ENCODE measurements around the gene RBBP4.
"Not testable (repeated sequence)": the region's sequence is repeated elsewhere in the genome, so short reads cannot be mapped to it uniquely, and the experiment has no call there.

RBBP4 gene

GRCh38 chr1:32635508-32636277 lies 15.3 kb upstream of the RBBP4 start:
- H3K79me2 ChIP-seq (ENCODE audit: insufficient read depth, low read length), result peaks cover 59% of the 10 kb centered on the region

DNA sequence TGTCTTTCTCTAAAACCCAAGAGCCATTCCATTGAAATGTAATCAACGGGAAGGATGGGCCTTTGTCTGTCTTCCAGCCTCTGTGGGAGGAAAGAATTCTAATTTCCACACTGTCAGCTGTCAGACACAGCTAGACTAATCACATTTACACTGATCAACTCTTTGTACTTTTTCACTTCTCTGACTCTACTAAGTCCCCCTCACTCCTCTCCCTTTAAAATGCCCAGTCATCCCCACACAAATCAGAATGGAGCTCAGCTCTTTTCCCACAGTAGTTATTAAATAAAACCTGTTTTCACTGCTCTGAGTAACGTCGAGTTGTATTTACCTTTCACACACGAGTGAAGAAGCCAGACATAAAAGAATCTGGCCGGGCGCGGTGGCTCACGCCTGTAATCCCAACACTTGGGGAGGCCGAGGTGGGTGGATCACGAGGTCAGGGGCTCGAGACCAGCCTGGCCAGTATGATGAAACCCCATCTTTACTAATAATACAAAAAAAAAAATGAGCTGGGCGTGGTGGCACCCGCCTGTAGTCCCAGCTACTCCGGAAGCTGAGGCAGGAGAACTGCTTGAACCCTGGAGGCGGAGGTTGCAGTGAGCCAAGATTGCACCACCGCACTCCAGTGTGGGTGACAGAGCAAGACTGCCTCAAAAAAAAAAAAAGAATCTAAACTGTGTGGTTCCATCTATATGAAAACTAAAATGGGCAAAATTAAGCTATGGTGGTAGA lies 13.9 kb upstream of the RBBP4 start:
- Histone ChIP-seq H2AFZ (ENCODE audit: low read depth, low read length) (no peak overlapping the region), H3K36me3 (ENCODE audit: insufficient read depth, low read length) (peaks cover 25% of the 10 kb centered on the region), H4K20me1 (ENCODE audit: insufficient read depth, low read length) (peaks cover 9% of the 10 kb centered on the region; the same call in 1 of the 2 replicates), H3K9me3 (ENCODE audit: insufficient read depth, low read length, severe bottlenecking) (no peaks in the 10 kb centered on the region), H3K27ac (ENCODE audit: low read length) (no peak overlapping the region), H3K4me3 (ENCODE audit: low read depth in 1 of 2, low read length in 2 of 2) (no peak overlapping the region), H3K27me3 (ENCODE audit: insufficient read depth, low read length, poor library complexity) (no peaks in the 10 kb centered on the region), H3K9ac (ENCODE audit: low read depth, low read length) (no peak overlapping the region), H3K4me1 (ENCODE audit: insufficient read depth, low read length) (no peaks in the 10 kb centered on the region), H3K79me2 (ENCODE audit: insufficient read depth, low read length) (peaks cover 68% of the 10 kb centered on the region), H3K4me2 (ENCODE audit: insufficient read depth, low read length) (no peak overlapping the region)
- ATAC-seq (ENCODE audit: insufficient read depth, low read depth), result no peak
- no peak for DNase-seq
- TF ChIP-seq, protein P1, sequence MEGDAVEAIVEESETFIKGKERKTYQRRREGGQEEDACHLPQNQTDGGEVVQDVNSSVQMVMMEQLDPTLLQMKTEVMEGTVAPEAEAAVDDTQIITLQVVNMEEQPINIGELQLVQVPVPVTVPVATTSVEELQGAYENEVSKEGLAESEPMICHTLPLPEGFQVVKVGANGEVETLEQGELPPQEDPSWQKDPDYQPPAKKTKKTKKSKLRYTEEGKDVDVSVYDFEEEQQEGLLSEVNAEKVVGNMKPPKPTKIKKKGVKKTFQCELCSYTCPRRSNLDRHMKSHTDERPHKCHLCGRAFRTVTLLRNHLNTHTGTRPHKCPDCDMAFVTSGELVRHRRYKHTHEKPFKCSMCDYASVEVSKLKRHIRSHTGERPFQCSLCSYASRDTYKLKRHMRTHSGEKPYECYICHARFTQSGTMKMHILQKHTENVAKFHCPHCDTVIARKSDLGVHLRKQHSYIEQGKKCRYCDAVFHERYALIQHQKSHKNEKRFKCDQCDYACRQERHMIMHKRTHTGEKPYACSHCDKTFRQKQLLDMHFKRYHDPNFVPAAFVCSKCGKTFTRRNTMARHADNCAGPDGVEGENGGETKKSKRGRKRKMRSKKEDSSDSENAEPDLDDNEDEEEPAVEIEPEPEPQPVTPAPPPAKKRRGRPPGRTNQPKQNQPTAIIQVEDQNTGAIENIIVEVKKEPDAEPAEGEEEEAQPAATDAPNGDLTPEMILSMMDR (IDR thresholded peaks at IDR 0.05; ENCODE audit: borderline replicate concordance, extremely low read depth, low read length, poor library complexity, severe bottlenecking), result no peak
- no peak for TF ChIP-seq EZH2 (IDR thresholded peaks at IDR 0.05; ENCODE audit: borderline replicate concordance, low read depth, low read length, severe bottlenecking)

More at GRCh38 chr1:32635508-32636277, 15.3 kb upstream of the RBBP4 start:
- TF ChIP-seq, protein P1 (IDR thresholded peaks at IDR 0.05; ENCODE audit: borderline replicate concordance, extremely low read depth, low read length, poor library complexity, severe bottlenecking), result no peak
- TF ChIP-seq EZH2 (IDR thresholded peaks at IDR 0.05; ENCODE audit: borderline replicate concordance, low read depth, low read length, severe bottlenecking), result no peak
- Histone ChIP-seq H3K36me3 (ENCODE audit: insufficient read depth, low read length) (peaks cover 30% of the 10 kb centered on the region), H2AFZ (ENCODE audit: low read depth, low read length) (no peak overlapping the region), H3K9me3 (ENCODE audit: insufficient read depth, low read length, severe bottlenecking) (no peaks in the 10 kb centered on the region), H3K27me3 (ENCODE audit: insufficient read depth, low read length, poor library complexity) (no peaks in the 10 kb centered on the region), H3K27ac (ENCODE audit: low read length) (no peak overlapping the region), H3K4me3 (ENCODE audit: low read depth in 1 of 2, low read length in 2 of 2) (no peak overlapping the region), H3K4me2 (ENCODE audit: insufficient read depth, low read length) (no peak overlapping the region), H4K20me1 (ENCODE audit: insufficient read depth, low read length) (peaks cover 9% of the 10 kb centered on the region; the same call in 1 of the 2 replicates), H3K4me1 (ENCODE audit: insufficient read depth, low read length) (no peaks in the 10 kb centered on the region), H3K9ac (ENCODE audit: low read depth, low read length) (no peak overlapping the region)
- ATAC-seq (ENCODE audit: insufficient read depth, low read depth), result no peak
- DNase-seq, result no peak

- DNase-seq, result no peak
Measured at GRCh38 chr1:32639489-32640075, 11.4 kb upstream of the RBBP4 start.

GRCh38 chr1:32642292-32642827 lies 8.6 kb upstream of the RBBP4 start:
- H3K9ac ChIP-seq (ENCODE audit: low read depth, low read length); DNase-seq; H3K4me1 ChIP-seq (ENCODE audit: insufficient read depth, low read length); H3K4me2 ChIP-seq (ENCODE audit: insufficient read depth, low read length); H2AFZ ChIP-seq (ENCODE audit: low read depth, low read length); ATAC-seq (ENCODE audit: insufficient read depth, low read depth); H3K27me3 ChIP-seq (ENCODE audit: insufficient read depth, low read length, poor library complexity); H3K4me3 ChIP-seq (ENCODE audit: low read depth in 1 of 2, low read length in 2 of 2); H3K27ac ChIP-seq (ENCODE audit: low read length); H3K9me3 ChIP-seq (ENCODE audit: insufficient read depth, low read length, severe bottlenecking): not testable (repeated sequence)
- Histone ChIP-seq H3K79me2 (ENCODE audit: insufficient read depth, low read length) (peaks cover 86% of the 10 kb centered on the region), H4K20me1 (ENCODE audit: insufficient read depth, low read length) (peaks cover 11% of the 10 kb centered on the region; the same call in 1 of the 2 replicates), H3K36me3 (ENCODE audit: insufficient read depth, low read length) (peaks cover 16% of the 10 kb centered on the region)

More at GRCh38 chr1:32639489-32640075, 11.4 kb upstream of the RBBP4 start:
- H3K27ac ChIP-seq (ENCODE audit: low read length), result no peak overlapping the region
- TF ChIP-seq EZH2 (IDR thresholded peaks at IDR 0.05; ENCODE audit: borderline replicate concordance, low read depth, low read length, severe bottlenecking), result no peak
- TF ChIP-seq, protein P1 (IDR thresholded peaks at IDR 0.05; ENCODE audit: borderline replicate concordance, extremely low read depth, low read length, poor library complexity, severe bottlenecking), result no peak
- no peaks in the 10 kb centered on the region for H3K4me1 ChIP-seq (ENCODE audit: insufficient read depth, low read length)
- H3K79me2 ChIP-seq (ENCODE audit: insufficient read depth, low read length), result peaks cover 81% of the 10 kb centered on the region
- H3K4me2 ChIP-seq (ENCODE audit: insufficient read depth, low read length), result no peak overlapping the region
- no peaks in the 10 kb centered on the region for H3K9me3 ChIP-seq (ENCODE audit: insufficient read depth, low read length, severe bottlenecking)
- no peaks in the 10 kb centered on the region for H3K27me3 ChIP-seq (ENCODE audit: insufficient read depth, low read length, poor library complexity)
- no peak overlapping the region for H2AFZ ChIP-seq (ENCODE audit: low read depth, low read length)
- H3K9ac ChIP-seq (ENCODE audit: low read depth, low read length), result no peak overlapping the region
- H4K20me1 ChIP-seq (ENCODE audit: insufficient read depth, low read length), result peaks cover 9% of the 10 kb centered on the region; the same call in 1 of the 2 replicates
- peaks cover 4% of the 10 kb centered on the region for H3K36me3 ChIP-seq (ENCODE audit: insufficient read depth, low read length)
- H3K4me3 ChIP-seq (ENCODE audit: low read depth in 1 of 2, low read length in 2 of 2), result no peak overlapping the region
- no peak for ATAC-seq (ENCODE audit: insufficient read depth, low read depth)
